ENCODE data around the gene C1orf74.

GRCh38 chr1:209741889-209742288 lies 42.5 kb downstream of the C1orf74 start:
- TF ChIP-seq CTCF (IDR thresholded peaks at IDR 0.05) = no peak
- TF ChIP-seq POLR2A (IDR thresholded peaks at IDR 0.05) = no peak
- no peak for TF ChIP-seq POLR2AphosphoS5 (IDR thresholded peaks at IDR 0.05)

Measured in breast epithelium (tissue), 3 donors.